Caco-2 (cell line): Measurements from ENCODE around the gene MEIOC. TPM values are rescaled to one million over a fixed set of nuclear protein-coding genes. Genes with fewer than 3 reads are reported as not detected.

Experiments used
- BruUV-seq: library from RNA; stranded (reverse); fragments of 400-500 nt; replicated peaks from 2 replicates; lab custom pipeline; 2021; lab: Mats Ljungman, UMichigan
- CTCF ChIA-PET: fragments of 300-600 bp; sonication (Branson Sonifier 250); formaldehyde crosslinking; loops from one replicate; lab custom pipeline; 2022; ENCODE audit warnings: antibody characterized with exemption; lab: Charles Lee
- POLR2A ChIA-PET: fragments of 300-600 bp; sonication (Branson Sonifier 250); formaldehyde crosslinking; loops from one replicate; lab custom pipeline; 2022; ENCODE audit warnings: antibody characterized with exemption; lab: Charles Lee
- DNase-seq, 2 experiments: peaks; one replicate each; pipeline versions ENCODE4 v3.0.0 to v3.0.0-alpha.2; 2020 to 2022
- H3K27me3 ChIP-seq: replicated peaks from 2 replicates; pipeline ENCODE4 v1.6.0; 2011; ENCODE audit warnings: low read length; ENCODE audit not compliant: control insufficient read depth, insufficient read depth
- H3K36me3 ChIP-seq: 2 replicates; pipeline ENCODE4 v1.5.1; 2011; ENCODE audit warnings: low read length; ENCODE audit not compliant: control insufficient read depth, insufficient read depth
- H3K4me1 ChIP-seq: fragments of 250-450 bp; sonication (Bioruptor Pico); 2 replicates; pipeline ENCODE4 v1.5.1; 2020; ENCODE audit warnings: mild to moderate bottlenecking
- H3K4me3 ChIP-seq: 2 replicates; pipeline ENCODE4 v1.5.1; 2011; ENCODE audit warnings: low read depth, mild to moderate bottlenecking, control low read depth, low read length
- H3K9me3 ChIP-seq: fragments of 250-450 bp; sonication (Bioruptor Pico); 2 replicates; pipeline ENCODE4 v1.5.1; 2020; ENCODE audit warnings: mild to moderate bottlenecking, moderate library complexity
- H3K27ac Mint-ChIP-seq: one replicate; pipeline ENCODE4 v1.8.0; 2022; ENCODE audit warnings: mixed read lengths; ENCODE audit not compliant: unreplicated experiment
- H3K27me3 Mint-ChIP-seq: one replicate; pipeline ENCODE4 v1.8.0; 2022; ENCODE audit warnings: mixed read lengths; ENCODE audit not compliant: insufficient read depth, unreplicated experiment
- H3K36me3 Mint-ChIP-seq: one replicate; pipeline ENCODE4 v1.8.0; 2022; ENCODE audit warnings: mild to moderate bottlenecking, mixed read lengths; ENCODE audit not compliant: insufficient read depth, unreplicated experiment
- H3K4me1 Mint-ChIP-seq: one replicate; pipeline ENCODE4 v1.8.0; 2022; ENCODE audit warnings: low read depth, mixed read lengths; ENCODE audit not compliant: unreplicated experiment
- H3K4me3 Mint-ChIP-seq: one replicate; pipeline ENCODE4 v1.8.0; 2022; ENCODE audit warnings: mild to moderate bottlenecking, moderate library complexity, mixed read lengths; ENCODE audit not compliant: unreplicated experiment
- H3K9me3 Mint-ChIP-seq: one replicate; pipeline ENCODE4 v1.8.0; 2022; ENCODE audit warnings: mixed read lengths; ENCODE audit not compliant: unreplicated experiment
- CTCF ChIP-seq, 2 experiments: fragments of 200-600 bp in 1 of 2; IDR thresholded peaks; 1 replicate in 1 of 2; 2 replicates in 1 of 2; pipeline versions ENCODE4 v1.5.1 to v1.8.0; 2011 to 2022; ENCODE audit warnings: antibody characterized with exemption in 1 of 2, control low read depth in 1 of 2, inconsistent platforms in 1 of 2, low read depth in 1 of 2, low read length in 1 of 2, mild to moderate bottlenecking in 1 of 2, moderate library complexity in 1 of 2; ENCODE audit not compliant: insufficient read depth in 1 of 2, severe bottlenecking in 1 of 2, unreplicated experiment in 1 of 2
- intact Hi-C: fragments of 100-400 bp; cut with micrococcal nuclease; formaldehyde crosslinking; loops from one replicate; pipeline ENCODE4 v1.10.0; 2022; ENCODE audit not compliant: unreplicated experiment
- total RNA-seq: library from RNA; stranded (reverse); gene quantifications from 2 replicates; pipeline ENCODE4 v1.2.3, GENCODE V29; 2022

Gene MEIOC
- total RNA-seq, 1 experiment from 2014 or later, result not detected

GRCh38 chr17:44663095-44663494, 6.8 kb downstream of the MEIOC start:
- H3K36me3 Mint-ChIP-seq, result no peaks in the 10 kb centered on the region
- Histone ChIP-seq H3K4me3 (no peak overlapping the region), H3K36me3 (no peaks in the 10 kb centered on the region), H3K27me3 (no peaks in the 10 kb centered on the region), H3K4me1 (no peaks in the 10 kb centered on the region), H3K9me3 (no peaks in the 10 kb centered on the region)
- intact Hi-C loops, result no loop called here
- H3K4me3 Mint-ChIP-seq, result no peak overlapping the region
- no peaks in the 10 kb centered on the region for H3K9me3 Mint-ChIP-seq
- TF ChIP-seq CTCF (IDR thresholded peaks at IDR 0.05; ENCODE audit: insufficient read depth in 1 of 2, low read depth in 1 of 2, low read length in 1 of 2, severe bottlenecking in 1 of 2, unreplicated experiment in 1 of 2), result no peak
- DNase-seq, result no peak
- POLR2A ChIA-PET, result no interaction called here
- BruUV-seq, result no TSS peak
- no peak overlapping the region for H3K27ac Mint-ChIP-seq
- H3K4me1 Mint-ChIP-seq, result no peaks in the 10 kb centered on the region
- CTCF ChIA-PET, result no interaction called here
- H3K27me3 Mint-ChIP-seq, result peaks cover 4% of the 10 kb centered on the region

GRCh38 chr17:44664867-44665266, 8.6 kb downstream of the MEIOC start:
- H3K9me3 Mint-ChIP-seq, result no peaks in the 10 kb centered on the region
- no peak overlapping the region for H3K27ac Mint-ChIP-seq
- ChIA-PET POLR2A (interaction anchor here (0.5 kb wide), 1 partner anchor 34 kb away, joined by 11 read pairs; no protein-coding TSS in a partner anchor), CTCF (no interaction called here)
- no peak for TF ChIP-seq CTCF (IDR thresholded peaks at IDR 0.05; ENCODE audit: insufficient read depth in 1 of 2, low read depth in 1 of 2, low read length in 1 of 2, severe bottlenecking in 1 of 2, unreplicated experiment in 1 of 2)
- Histone ChIP-seq H3K4me3 (no peak overlapping the region), H3K4me1 (no peaks in the 10 kb centered on the region), H3K36me3 (no peaks in the 10 kb centered on the region), H3K27me3 (no peaks in the 10 kb centered on the region), H3K9me3 (no peaks in the 10 kb centered on the region)
- H3K4me3 Mint-ChIP-seq, result no peak overlapping the region
- H3K36me3 Mint-ChIP-seq, result no peaks in the 10 kb centered on the region
- intact Hi-C loops, result no loop called here
- peaks cover 4% of the 10 kb centered on the region for H3K27me3 Mint-ChIP-seq
- no peak for DNase-seq
- no peaks in the 10 kb centered on the region for H3K4me1 Mint-ChIP-seq
- BruUV-seq, result no TSS peak

- no peaks in the 10 kb centered on the region for H3K36me3 ChIP-seq
- DNase-seq, result no peak
- POLR2A ChIA-PET, result no interaction called here
- no peak overlapping the region for H3K4me3 Mint-ChIP-seq
- intact Hi-C loops, result no loop called here
- H3K27me3 ChIP-seq, result no peaks in the 10 kb centered on the region
- H3K27ac Mint-ChIP-seq, result no peak overlapping the region
- no peaks in the 10 kb centered on the region for H3K9me3 Mint-ChIP-seq
- no peaks in the 10 kb centered on the region for H3K4me1 ChIP-seq
- H3K4me3 ChIP-seq, result no peak overlapping the region
- peaks cover 4% of the 10 kb centered on the region for H3K27me3 Mint-ChIP-seq
- CTCF ChIA-PET, result no interaction called here
- H3K4me1 Mint-ChIP-seq, result no peaks in the 10 kb centered on the region
- TF ChIP-seq CTCF (IDR thresholded peaks at IDR 0.05; ENCODE audit: insufficient read depth in 1 of 2, low read depth in 1 of 2, low read length in 1 of 2, severe bottlenecking in 1 of 2, unreplicated experiment in 1 of 2), result no peak
- no peaks in the 10 kb centered on the region for H3K36me3 Mint-ChIP-seq
- no peaks in the 10 kb centered on the region for H3K9me3 ChIP-seq
- no TSS peak for BruUV-seq
Observed at GRCh38 chr17:44666006-44666405, 9.7 kb downstream of the MEIOC start.
